ENCODE data around the gene GOLGA8R.
"Not testable (repeated sequence)": the region's sequence is repeated elsewhere in the genome, so short reads cannot be mapped to it uniquely, and the experiment has no call there.

Gene GOLGA8R, protein sequence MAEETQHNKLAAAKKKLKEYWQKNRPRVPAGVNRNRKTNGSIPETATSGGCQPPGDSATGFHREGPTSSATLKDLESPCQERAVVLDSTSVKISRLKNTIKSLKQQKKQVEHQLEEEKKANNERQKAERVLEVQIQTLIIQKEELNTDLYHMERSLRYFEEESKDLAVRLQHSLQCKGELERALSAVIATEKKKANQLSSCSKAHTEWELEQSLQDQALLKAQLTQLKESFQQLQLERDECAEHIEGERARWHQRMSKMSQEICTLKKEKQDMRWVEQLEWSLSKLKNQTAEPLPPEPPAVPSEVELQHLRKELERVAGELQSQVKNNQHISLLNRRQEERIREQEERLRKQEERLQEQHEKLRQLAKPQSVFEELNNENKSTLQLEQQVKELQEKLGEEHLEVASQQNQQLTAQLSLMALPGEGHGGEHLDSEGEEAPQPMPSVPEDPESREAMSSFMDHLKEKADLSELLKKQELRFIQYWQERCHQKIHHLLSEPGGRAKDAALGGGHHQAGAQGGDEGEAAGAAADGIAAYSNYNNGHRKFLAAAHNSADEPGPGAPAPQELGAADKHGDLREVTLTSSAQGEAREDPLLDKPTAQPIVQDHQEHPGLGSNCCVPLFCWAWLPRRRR

DNA sequence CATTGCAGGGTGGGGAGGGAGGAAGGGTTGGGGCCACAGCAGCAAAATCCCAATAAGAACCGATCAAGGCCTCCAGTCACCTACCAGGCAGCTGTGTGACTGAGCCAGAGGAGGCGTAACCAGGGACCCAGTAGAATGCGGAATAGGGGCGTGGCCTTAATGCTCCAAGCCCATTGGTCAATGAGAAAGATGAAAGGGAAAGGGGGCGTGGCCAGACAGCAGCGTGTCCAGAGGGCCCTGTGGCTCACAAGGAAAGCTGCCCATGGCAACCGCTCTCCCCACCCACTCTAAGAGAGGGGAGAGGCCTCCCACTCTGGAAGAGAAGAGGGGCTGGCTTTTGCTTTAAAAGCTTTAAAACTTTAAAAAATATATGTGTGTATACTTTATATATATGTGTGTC is at the start of gene GOLGA8R:
Gene GOLGA8R (minus strand): TSS at position 101 of the 400 bp plus-strand sequence. CDS start 98 bp downstream, at position 3.
- in situ Hi-C loops (cut with MboI; ENCODE audit: low sequenced_read_pairs): not testable (repeated sequence)

DNA sequence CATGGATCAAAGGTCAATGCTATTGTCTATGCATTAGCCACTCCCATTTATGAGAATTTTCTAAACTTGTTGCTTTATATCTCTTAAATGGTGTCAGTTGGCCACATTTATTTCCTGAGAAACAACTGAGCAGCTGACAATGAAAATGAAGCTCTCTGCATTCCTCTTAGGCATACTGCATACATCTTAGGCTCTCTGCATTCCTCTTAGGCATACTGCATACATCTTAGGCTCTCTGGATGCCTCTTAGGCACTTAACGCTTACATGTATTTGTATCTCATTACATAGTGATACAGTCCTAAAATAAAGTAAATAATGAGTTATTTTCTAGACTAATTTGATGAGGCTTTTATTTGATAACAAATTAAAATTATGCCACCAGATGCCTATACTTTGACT is 49.8 kb upstream of the GOLGA8R start:
- in situ Hi-C loops (cut with MboI; ENCODE audit: low sequenced_read_pairs): not testable (repeated sequence)

DNA sequence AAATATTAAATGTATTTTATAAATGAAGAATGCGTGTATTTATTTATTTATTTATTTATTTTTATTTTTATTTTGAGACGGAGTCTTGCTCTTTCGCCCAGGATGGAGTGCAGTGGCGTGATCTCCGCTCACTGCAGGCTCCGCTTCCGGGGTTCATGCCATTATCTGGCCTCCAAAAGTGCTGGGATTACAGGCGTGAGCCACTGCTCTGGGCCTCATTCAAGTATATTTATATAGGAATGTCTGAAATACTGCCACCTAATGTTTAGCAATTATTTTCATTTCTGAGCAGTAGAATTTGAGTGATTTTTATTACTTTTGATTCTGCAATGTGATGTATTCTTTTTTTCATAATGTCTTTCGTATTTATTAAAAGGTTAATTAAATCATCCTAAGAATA is 48.1 kb upstream of the GOLGA8R start:
- in situ Hi-C loops (cut with MboI; ENCODE audit: low sequenced_read_pairs): not testable (repeated sequence)

DNA sequence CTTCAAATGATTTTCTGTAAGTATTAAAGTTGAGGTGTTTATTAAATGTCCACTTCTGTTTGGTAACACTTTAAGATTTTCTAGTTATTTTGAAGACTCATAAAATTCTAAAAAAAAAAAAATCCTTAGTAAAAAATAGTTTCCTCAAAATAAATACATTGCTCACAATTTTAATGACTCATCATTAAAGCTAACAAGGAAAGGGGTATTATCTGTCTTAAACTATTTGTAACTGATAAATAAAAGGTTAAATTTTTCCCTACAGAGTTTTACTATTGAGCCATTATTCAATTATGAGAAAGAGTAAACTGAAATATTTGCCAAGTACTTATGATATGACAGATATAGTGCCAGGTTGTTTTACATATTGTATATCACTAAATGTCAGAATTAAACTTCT is 38.6 kb upstream of the GOLGA8R start:
- in situ Hi-C loops (cut with MboI; ENCODE audit: low sequenced_read_pairs): not testable (repeated sequence)

DNA sequence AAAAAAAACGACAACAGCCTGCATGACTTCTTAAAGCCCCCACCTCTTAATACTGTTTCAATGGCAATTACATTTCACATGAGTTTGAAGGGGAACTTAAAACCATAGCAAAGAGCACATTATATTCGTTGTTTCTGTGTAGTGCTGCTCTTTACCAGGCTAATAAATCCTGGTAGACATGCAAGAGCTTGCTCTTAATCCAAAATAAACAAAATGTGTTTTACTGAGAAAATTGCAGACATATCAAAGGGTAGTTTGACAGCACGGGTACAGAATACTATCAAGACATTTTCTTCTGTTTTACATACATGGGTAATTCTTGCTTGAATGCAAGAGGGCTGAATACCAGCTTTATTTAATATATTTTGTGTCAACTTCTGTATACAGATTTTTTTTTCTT is 24.3 kb upstream of the GOLGA8R start:
- in situ Hi-C loops (cut with MboI; ENCODE audit: low sequenced_read_pairs): not testable (repeated sequence)

DNA sequence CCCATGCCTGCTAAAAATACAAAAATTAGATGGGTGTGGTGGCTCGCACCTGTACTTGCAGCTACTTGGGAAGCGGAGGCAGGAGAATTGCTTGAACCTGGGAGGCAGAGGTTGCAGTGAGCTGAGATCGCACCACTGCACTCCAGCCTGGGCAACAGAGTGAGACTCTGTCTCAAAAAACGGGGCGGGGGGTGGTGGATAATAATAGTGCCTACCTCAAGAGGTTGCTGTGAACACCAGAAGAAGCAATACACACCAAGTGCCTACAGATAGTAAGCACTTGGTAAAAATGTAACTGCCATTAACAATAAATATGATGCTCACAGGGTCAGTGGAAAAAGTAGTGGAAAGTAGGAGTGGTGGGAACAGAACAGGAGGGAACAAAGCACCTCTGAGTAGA is 21.8 kb upstream of the GOLGA8R start:
- in situ Hi-C loops (cut with MboI; ENCODE audit: low sequenced_read_pairs): not testable (repeated sequence)

DNA sequence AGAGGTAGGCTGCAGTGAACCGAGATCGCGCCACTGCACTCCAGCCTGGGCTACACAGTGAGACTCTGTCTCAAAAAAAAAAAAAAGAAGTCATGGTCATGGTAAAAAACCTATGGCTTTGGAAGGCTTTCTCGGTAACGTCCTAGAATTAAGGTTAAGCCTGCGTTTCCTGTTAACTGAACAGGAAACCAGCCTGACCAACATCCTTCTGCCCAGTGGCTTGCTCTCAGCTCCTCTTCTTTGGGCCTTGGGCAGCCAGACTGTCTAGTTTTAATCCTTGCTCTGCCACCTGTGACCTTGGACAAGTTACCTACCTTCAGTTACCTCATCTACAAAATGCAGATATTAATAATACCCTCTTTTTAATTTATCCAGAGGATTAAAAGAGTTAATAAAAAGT is 6.7 kb upstream of the GOLGA8R start:
- in situ Hi-C loops (cut with MboI; ENCODE audit: low sequenced_read_pairs): not testable (repeated sequence)

DNA sequence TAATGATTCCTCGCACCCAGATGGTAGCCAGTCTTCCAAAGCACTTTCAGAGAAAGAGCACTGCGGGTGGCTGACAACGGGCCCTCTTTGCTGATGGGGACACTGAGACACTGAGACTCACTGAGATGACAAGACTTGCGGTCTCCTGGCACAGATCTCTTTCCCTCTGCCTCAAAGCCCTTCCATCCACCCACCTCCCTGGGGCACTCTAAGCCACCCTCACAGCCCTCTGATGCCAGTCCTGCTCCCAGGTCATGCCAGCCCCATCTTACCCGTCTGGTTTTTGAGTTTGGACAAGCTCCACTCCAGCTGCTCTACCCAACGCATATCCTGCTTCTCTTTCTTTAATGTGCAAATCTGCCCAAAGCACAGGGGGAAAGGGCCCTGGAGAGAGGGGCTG is 6.4 kb downstream of the GOLGA8R start:
- in situ Hi-C loops (cut with MboI; ENCODE audit: low sequenced_read_pairs): not testable (repeated sequence)

DNA sequence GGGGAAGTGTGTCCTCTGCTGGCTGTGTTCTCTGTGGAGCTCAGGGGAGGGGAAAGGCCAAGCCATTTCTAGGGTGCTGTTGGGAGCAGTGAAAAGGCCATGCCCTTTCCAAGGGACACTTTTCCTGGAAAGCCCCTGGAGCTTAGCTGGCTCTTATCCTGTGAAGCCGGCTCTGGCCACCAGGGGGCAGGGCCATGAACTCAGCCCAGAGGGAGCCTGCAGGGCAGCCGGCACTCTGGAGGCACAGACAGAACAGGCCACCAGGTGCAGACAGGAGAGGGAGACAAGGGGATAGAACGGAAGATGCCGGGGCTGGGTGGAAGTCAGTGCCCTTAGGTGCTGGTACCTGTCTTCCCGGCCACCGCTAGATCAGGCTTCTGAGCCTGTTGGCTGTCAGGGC is 15.1 kb downstream of the GOLGA8R start:
- in situ Hi-C loops (cut with MboI; ENCODE audit: low sequenced_read_pairs): not testable (repeated sequence)

DNA sequence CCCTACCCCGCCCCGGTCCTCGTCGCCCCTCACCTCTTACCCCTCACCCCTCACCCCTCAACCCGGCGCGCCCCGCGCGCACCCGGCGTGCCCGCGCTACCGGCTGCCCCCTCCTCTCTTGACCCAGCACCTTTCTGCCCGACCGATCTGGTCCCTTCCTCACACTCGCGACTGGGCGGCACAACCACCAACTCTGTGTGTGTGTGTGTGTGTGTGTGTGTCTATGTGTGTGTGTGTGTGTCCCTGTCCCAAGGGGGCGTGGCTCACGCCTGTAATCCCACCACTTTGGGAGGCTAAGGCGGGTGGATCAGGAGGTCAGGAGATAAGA is 20.4 kb downstream of the GOLGA8R start:
- in situ Hi-C loops (cut with MboI; ENCODE audit: low sequenced_read_pairs): not testable (repeated sequence)

DNA sequence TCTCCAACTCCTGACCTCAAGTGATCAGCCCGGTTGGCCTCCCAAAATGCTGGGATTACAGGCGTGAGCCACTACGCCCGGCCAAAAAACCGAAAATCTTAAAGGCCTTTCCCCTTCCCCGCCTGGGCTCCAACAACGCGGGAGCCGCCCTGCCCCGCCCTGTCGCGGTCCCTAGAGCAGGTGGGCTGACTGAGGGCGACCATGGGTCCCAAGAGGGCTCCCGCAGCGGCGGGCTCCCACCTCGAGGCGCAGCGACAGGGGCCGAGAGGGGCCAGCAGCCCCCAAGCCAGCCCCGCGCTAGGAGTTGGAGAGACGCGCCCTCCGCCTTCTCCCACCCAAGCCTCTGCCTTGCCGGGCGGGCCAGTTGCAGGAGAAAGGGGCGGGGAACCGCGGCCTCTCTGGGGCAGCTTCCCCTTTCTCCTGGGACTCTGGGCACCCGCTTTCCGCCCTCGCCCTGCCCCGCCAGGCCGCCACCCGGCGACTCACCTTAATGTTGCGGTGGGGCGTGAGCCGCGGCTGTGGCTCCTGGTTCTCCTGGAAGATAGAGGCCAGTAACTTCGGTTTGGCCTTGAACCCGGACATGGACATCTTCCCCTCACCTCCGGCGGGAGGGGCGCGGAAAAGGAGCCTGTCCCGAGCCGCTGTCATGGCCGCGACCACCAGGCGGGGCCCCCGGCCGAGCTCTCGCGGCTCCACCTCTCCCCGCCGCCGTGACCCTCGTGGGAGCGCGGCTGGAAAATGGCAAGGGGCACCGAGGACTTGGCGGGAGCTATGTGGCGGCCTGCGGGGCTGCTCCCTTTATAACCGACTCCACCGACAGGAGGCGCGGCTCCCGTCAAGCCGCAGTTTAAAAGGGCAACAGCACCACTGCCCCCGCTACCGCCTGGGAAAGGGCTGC is 21.0 kb downstream of the GOLGA8R start, which contains the start of gene CHRFAM7A:
Gene CHRFAM7A (minus strand): TSS at position 775 of the 898 bp plus-strand sequence. CDS start 10,189 bp downstream, outside the sequence.
- in situ Hi-C loops (cut with MboI; ENCODE audit: low sequenced_read_pairs): not testable (repeated sequence)

DNA sequence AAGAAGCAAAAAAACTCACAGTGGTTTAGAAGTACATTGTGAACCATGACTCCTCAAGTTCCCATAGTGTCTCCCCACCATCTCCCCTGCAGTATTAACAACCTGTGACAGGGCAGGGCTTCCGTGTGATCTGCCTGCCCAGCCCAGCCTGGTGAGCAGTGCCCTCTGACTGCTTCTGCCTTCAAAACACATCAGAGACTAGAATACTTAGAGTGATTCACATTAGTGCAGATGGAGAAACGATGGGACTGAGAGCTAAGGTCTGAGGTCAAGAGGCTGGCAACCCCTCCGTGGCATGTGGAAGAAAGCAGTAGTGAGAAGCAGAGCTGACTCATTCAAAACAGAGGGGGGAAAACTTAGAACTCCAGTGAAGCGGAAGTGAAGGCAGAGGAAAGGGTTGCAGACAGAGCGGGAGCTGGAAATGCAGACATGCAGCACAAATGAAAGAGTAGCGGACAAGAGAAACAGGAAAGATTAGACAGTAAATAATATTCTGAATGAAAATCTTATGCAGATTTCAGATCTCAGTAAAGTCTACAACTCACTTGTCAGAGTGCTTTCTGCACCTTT is 27.7 kb downstream of the GOLGA8R start:
- in situ Hi-C loops (cut with MboI; ENCODE audit: low sequenced_read_pairs): not testable (repeated sequence)

DNA sequence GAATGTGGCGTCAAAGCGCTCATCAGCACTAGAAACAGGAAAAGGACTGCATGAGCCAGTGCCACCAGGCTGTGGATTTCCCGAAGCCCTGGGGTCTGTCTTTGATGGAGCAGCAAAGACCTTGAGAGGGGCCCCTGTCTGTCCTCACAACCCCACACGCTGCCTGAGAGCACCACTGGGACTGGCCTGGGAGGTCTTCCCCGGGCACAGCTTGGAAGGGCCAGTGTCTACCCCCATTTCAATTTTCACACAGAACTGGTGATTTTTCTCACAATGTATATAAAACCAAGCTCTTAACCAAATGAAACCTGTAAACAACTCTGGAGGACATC is 37.0 kb downstream of the GOLGA8R start:
- in situ Hi-C loops (cut with MboI; ENCODE audit: low sequenced_read_pairs): not testable (repeated sequence)

DNA sequence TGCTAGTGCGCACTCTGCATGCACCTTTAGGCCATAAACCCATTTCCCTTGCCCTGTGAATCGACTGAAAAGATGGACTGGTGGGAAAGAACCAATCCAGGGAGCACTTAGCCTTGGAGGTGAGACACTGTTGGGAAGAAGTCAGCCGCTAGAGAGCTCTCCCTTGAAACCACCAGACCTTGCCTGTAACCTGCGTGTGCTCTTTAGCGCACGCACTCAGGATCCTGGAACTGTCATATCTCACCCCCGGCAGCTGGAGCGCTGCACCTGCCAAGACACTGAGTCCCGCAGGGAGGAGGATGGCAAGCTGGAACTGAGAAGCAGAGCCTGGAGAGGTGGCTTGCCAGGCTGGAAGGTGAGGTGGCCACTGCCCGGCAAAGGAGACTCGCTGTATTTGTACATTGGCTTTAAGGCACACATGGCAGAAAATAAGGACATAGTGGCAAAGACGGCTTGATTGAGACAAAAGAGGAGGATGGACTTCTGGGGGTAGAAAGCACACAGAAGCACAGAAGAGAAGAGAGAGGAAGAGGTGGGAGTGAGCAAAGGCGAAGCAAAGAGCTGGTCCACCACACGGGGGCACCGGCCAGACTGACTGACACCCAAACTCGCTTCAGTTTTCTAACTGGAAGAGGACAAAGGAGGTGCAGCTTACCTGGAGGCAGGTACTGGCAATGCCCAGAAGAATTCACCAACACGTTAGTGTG is 37.5 kb downstream of the GOLGA8R start:
- in situ Hi-C loops (cut with MboI; ENCODE audit: low sequenced_read_pairs): not testable (repeated sequence)

DNA sequence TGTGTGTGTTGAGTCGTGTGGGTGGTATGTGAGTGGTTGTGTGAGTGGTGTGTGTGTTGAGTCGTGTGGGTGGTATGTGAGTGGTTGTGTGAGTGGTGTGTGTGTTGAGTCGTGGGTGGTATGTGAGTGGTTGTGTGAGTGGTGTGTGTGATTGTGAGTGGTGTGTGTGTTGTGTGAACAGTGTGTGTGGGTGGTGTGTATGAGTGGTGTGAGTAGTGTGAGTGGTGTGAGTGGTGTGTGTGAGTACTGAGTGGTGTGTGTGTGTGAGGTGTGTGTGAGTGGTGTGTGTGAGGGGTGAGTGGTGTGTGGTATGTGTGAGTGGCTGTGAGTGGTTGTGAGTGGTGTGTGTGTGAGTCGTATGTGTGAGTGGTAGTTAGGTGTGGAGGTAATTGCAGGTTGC is 38.2 kb downstream of the GOLGA8R start:
- in situ Hi-C loops (cut with MboI; ENCODE audit: low sequenced_read_pairs): not testable (repeated sequence)

DNA sequence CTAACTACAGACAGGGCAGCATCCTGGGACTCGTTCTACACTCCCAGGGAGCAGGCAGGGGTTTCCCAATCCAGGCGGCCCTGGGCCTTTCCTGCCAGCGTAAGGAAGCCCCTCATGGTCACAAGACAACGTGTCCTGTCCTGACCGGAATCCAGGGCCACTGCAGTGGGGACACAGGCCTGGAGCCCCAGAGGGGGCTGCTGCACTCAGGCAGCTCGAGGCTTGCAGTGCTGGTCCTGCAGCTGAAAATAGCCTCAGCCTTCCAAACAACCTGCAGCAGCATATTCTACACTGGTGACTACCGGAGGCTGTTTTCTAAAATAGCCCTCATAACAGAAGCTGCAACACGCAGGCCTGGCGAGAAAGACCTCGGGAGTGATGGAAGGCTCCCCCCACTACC is 39.2 kb downstream of the GOLGA8R start:
- in situ Hi-C loops (cut with MboI; ENCODE audit: low sequenced_read_pairs): not testable (repeated sequence)

DNA sequence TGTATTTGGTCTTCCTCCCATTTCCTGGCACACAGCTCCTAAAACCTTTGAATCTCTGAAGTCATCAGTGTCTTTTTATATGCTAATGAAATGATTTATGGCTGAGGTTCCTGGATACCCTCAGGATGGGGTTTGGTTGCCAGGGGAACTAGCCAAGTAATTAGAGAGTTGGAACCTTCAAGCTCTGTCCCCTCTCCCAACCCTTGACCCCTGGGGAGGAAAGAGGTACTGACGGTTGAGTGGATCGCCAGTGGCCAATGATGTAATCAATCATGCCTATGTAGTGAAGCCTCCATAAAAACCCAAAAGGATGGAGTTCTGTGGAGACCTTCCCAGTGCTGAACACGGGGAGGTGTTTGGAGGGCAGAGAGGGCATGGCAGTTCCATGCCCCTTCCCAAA is 45.8 kb downstream of the GOLGA8R start:
- in situ Hi-C loops (cut with MboI; ENCODE audit: low sequenced_read_pairs): not testable (repeated sequence)

DNA sequence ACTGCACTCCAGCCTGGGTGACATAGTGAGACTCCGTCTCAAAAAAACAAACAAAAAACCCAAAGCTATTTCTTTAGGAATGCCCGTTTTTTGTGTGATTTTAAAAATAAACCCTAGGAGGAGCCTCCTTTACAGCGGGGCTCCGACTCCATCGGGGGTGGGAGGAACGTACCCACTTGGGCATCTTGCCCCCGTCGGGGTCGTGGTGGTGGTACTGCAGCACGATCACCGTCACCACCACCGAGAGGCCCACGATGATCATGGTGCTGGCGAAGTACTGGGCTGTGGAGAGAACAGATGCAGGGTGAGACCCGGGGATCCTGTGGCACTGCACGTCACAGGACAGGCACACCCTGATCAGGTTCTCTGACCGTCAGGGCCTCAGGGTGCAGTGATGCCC is 46.8 kb downstream of the GOLGA8R start:
- in situ Hi-C loops (cut with MboI; ENCODE audit: low sequenced_read_pairs): not testable (repeated sequence)

DNA sequence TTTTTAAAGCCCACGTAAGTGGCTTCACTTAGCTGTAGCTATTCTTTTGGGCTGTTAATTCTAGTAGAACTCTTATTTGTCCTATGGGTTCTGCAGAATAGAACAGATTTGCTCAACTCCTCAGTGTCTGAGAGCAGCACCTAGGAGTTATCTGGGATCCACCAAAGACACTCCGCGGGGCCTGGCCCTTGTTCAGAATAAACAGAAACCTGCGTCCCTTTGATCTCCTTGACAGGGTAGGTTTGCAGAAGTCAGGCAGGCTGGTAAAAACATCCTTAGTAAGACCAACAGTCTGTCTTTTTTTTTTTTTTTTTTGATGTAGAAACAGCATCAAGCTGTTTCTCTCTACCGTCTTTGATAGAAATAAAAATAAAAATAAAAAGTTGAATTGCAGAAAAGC is 52.7 kb downstream of the GOLGA8R start:
- in situ Hi-C loops (cut with MboI; ENCODE audit: low sequenced_read_pairs): not testable (repeated sequence)

DNA sequence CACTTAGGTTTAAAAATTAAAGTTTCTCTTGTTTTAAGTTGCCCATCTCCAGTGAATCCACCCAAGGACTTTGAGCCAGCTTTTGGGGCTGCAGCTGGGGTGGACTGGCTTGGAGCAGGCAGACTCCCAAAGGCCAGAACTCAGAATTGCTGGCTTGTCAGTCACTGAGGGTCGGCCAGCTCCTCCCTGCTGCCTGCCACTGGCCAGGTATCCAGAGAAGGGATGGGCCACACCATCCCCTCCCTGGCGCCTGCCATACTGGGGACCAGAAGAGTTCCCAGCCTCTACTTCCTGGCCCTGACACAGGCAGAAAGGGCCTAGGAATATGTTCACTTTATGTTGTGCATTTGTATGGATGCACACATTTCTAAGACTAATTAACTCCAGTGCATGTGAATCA is 53.1 kb downstream of the GOLGA8R start:
- in situ Hi-C loops (cut with MboI; ENCODE audit: low sequenced_read_pairs): not testable (repeated sequence)

Measured in HL-60/S4 treated with phorbol 12-myristate 13-acetate at 8.2 ng/mL for 4 days and 3 days (cell line).